HepG2 (cell line): Measurements from ENCODE around the gene TFEB. TPM values are rescaled to one million over a fixed set of nuclear protein-coding genes. Genes with fewer than 3 reads are reported as not detected.

Experiments
- HHEX ChIP-seq: IDR thresholded peaks from 2 replicates; pipeline ENCODE4 v1.6.1; 2016; ENCODE audit warnings: control low read depth
- HNF4G ChIP-seq, 2 experiments: sonication (generic) in 1 of 2; formaldehyde crosslinking in 1 of 2; IDR thresholded peaks; 2 replicates each; pipeline versions ENCODE4 v1.4.0 to v1.6.1; 2011 to 2020; ENCODE audit warnings: borderline replicate concordance in 2 of 2, low read depth in 2 of 2, mild to moderate bottlenecking in 2 of 2, low read length in 1 of 2, missing genetic modification reagents in 1 of 2, moderate library complexity in 1 of 2
- IRF2 ChIP-seq: IDR thresholded peaks from 2 replicates; pipeline ENCODE4 v1.6.1; 2018; ENCODE audit warnings: missing genetic modification reagents, missing compliant biosample characterization
- ISX ChIP-seq: sonication (generic); formaldehyde crosslinking; conservative IDR thresholded peaks from 2 replicates; pipeline ENCODE4 v1.5.0; 2020; ENCODE audit warnings: missing genetic modification reagents
- MAZ ChIP-seq, 2 experiments: sonication (generic) in 1 of 2; formaldehyde crosslinking in 1 of 2; IDR thresholded peaks; 2 replicates each; pipeline versions ENCODE4 v1.5.0 to v1.6.1; 2012 to 2020; ENCODE audit warnings: low read depth in 2 of 2, mild to moderate bottlenecking in 2 of 2, borderline replicate concordance in 1 of 2, improper control_type of control experiment in 1 of 2, low read length in 1 of 2, missing genetic modification reagents in 1 of 2, moderate library complexity in 1 of 2
- NKX3-1 ChIP-seq: sonication (generic); formaldehyde crosslinking; IDR thresholded peaks from 2 replicates; pipeline ENCODE4 v1.5.0; 2020; ENCODE audit warnings: missing genetic modification reagents
- PHF21A ChIP-seq: sonication (generic); formaldehyde crosslinking; IDR thresholded peaks from 2 replicates; pipeline ENCODE4 v1.5.0; 2020; ENCODE audit warnings: mild to moderate bottlenecking, missing genetic modification reagents
- SAP130 ChIP-seq: IDR thresholded peaks from 2 replicates; pipeline ENCODE4 v1.6.1; 2016; ENCODE audit warnings: low read depth
- SATB2 ChIP-seq: sonication (generic); formaldehyde crosslinking; IDR thresholded peaks from 2 replicates; pipeline ENCODE4 v1.5.0; 2020; ENCODE audit warnings: missing genetic modification reagents
- THAP9 ChIP-seq: sonication (generic); formaldehyde crosslinking; IDR thresholded peaks from 2 replicates; pipeline ENCODE4; 2020; ENCODE audit warnings: missing genetic modification reagents, mild to moderate bottlenecking, borderline replicate concordance
- ZBTB1 ChIP-seq: sonication (generic); formaldehyde crosslinking; IDR thresholded peaks from 2 replicates; pipeline ENCODE4 v1.4.0; 2020; ENCODE audit warnings: missing genetic modification reagents, borderline replicate concordance
- ZBTB20 ChIP-seq: sonication (generic); formaldehyde crosslinking; IDR thresholded peaks from 2 replicates; pipeline ENCODE4 v1.8.1; 2023; ENCODE audit warnings: missing genetic modification reagents, low read depth, mild to moderate bottlenecking, borderline replicate concordance
- ZBTB21 ChIP-seq: sonication (generic); formaldehyde crosslinking; IDR thresholded peaks from 2 replicates; pipeline ENCODE4 v1.4.0; 2020; ENCODE audit warnings: missing genetic modification reagents
- ZNF430 ChIP-seq: sonication (generic); formaldehyde crosslinking; IDR thresholded peaks from 2 replicates; pipeline ENCODE4 v1.9.0; 2021; ENCODE audit warnings: mild to moderate bottlenecking, missing genetic modification reagents
- ZNF562 ChIP-seq: sonication (generic); formaldehyde crosslinking; IDR thresholded peaks from 2 replicates; pipeline ENCODE4 v1.8.0; 2022; ENCODE audit warnings: missing genetic modification reagents, borderline replicate concordance
- ZNF607 ChIP-seq: sonication (generic); formaldehyde crosslinking; IDR thresholded peaks from 2 replicates; pipeline ENCODE4 v1.5.1; 2020; ENCODE audit warnings: missing genetic modification reagents, mild to moderate bottlenecking, borderline replicate concordance
- ZNF773 ChIP-seq: sonication (generic); formaldehyde crosslinking; IDR thresholded peaks from 2 replicates; pipeline ENCODE4 v1.4.0; 2020; ENCODE audit warnings: missing genetic modification reagents, borderline replicate concordance
- ZSCAN20 ChIP-seq: sonication (generic); formaldehyde crosslinking; IDR thresholded peaks from 2 replicates; pipeline ENCODE4 v1.4.0; 2020; ENCODE audit warnings: missing genetic modification reagents, mild to moderate bottlenecking, borderline replicate concordance
- polyA plus RNA-seq, 8 experiments: library from polyadenylated mRNA; depleted of rRNA in 3 of 8; stranded (reverse) in 7 of 8; unstranded in 1 of 8; fragments of >200 nt; fragmentation: Illumina TruSeq in 4 of 8; extraction: Trizol in 4 of 8; gene quantifications; 2 replicates each; pipeline versions ENCODE4 v1.2.1 to v1.2.3, GENCODE V29; 2011 to 2016; ENCODE audit warnings: low read depth in 4 of 8, missing spikeins in 1 of 8, mixed read lengths in 1 of 8; ENCODE audit not compliant: insufficient read depth in 1 of 8
- total RNA-seq, 5 experiments: library from RNA; depleted of rRNA; stranded (reverse); fragments of >200 nt; fragmentation: Illumina TruSeq; extraction: Trizol; gene quantifications; 2 replicates each; pipeline ENCODE4 v1.2.3, GENCODE V29; 2016; ENCODE audit warnings: low read depth in 1 of 5
- TF ChIP-seq, protein P1 (sequence below): fragments of 450-650 bp; IDR thresholded peaks from 2 replicates; pipeline ENCODE4 v1.6.1; 2017; ENCODE audit warnings: mild to moderate bottlenecking
- TF ChIP-seq, protein P2 (sequence below), 2 experiments: sonication (generic) in 1 of 2; formaldehyde crosslinking in 1 of 2; IDR thresholded peaks; 2 replicates each; pipeline versions ENCODE4 v1.5.1 to v1.6.1; 2011 to 2020; ENCODE audit warnings: borderline replicate concordance in 1 of 2, low read depth in 1 of 2, low read length in 1 of 2, mild to moderate bottlenecking in 1 of 2, missing genetic modification reagents in 1 of 2, moderate library complexity in 1 of 2

TFEB gene
- total and polyA plus RNA-seq, 2 of the 13 experiments (the other 11 are each of a cell fraction or from before 2014, with no cell fraction given), result 13.3 to 18.7 TPM

DNA sequence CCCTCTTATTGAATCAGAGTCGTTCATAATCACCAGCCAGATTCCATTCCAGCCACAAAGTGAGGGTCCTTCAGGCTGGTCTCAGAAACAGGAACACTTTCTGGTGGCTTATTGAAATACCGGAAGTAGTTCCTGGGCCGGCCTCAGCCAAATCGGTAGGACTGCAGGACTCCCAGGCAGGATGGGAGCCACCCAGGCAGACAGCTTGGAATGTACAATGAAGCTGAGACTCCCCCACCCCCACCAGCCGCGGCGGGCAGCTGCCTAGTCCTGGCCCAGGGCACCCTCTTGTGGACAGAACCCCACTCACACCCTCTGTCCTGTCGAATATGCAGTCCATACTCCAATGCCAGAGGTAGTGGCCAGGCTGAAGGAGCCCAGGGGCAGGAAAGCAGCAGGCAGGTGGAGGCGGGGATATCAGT, 53.3 kb downstream of the TFEB start (continued):
- no peak for TF ChIP-seq ISX (CRISPR knock-in tag)
- no peak for TF ChIP-seq ZBTB21 (CRISPR knock-in tag)
- no peak for TF ChIP-seq SATB2 (CRISPR knock-in tag)
- no peak for TF ChIP-seq ZNF562 (CRISPR knock-in tag)
- no peak for TF ChIP-seq ZNF607 (CRISPR knock-in tag)
- TF ChIP-seq ZSCAN20 (CRISPR knock-in tag), result no peak
- TF ChIP-seq THAP9 (CRISPR knock-in tag), result no peak
- TF ChIP-seq, protein P1, sequence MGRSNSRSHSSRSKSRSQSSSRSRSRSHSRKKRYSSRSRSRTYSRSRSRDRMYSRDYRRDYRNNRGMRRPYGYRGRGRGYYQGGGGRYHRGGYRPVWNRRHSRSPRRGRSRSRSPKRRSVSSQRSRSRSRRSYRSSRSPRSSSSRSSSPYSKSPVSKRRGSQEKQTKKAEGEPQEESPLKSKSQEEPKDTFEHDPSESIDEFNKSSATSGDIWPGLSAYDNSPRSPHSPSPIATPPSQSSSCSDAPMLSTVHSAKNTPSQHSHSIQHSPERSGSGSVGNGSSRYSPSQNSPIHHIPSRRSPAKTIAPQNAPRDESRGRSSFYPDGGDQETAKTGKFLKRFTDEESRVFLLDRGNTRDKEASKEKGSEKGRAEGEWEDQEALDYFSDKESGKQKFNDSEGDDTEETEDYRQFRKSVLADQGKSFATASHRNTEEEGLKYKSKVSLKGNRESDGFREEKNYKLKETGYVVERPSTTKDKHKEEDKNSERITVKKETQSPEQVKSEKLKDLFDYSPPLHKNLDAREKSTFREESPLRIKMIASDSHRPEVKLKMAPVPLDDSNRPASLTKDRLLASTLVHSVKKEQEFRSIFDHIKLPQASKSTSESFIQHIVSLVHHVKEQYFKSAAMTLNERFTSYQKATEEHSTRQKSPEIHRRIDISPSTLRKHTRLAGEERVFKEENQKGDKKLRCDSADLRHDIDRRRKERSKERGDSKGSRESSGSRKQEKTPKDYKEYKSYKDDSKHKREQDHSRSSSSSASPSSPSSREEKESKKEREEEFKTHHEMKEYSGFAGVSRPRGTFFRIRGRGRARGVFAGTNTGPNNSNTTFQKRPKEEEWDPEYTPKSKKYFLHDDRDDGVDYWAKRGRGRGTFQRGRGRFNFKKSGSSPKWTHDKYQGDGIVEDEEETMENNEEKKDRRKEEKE, result no peak
- TF ChIP-seq, protein P2, sequence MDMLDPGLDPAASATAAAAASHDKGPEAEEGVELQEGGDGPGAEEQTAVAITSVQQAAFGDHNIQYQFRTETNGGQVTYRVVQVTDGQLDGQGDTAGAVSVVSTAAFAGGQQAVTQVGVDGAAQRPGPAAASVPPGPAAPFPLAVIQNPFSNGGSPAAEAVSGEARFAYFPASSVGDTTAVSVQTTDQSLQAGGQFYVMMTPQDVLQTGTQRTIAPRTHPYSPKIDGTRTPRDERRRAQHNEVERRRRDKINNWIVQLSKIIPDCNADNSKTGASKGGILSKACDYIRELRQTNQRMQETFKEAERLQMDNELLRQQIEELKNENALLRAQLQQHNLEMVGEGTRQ (IDR thresholded peaks at IDR 0.05; ENCODE audit: low read depth, low read length), result no peak
- TF ChIP-seq, protein P2 (CRISPR knock-in tag; IDR thresholded peaks at IDR 0.05; ENCODE audit: borderline replicate concordance), result no peak
- no peak for TF ChIP-seq NKX3-1 (CRISPR knock-in tag)
- no peak for TF ChIP-seq ZBTB1 (CRISPR knock-in tag)
- no peak for TF ChIP-seq HHEX (CRISPR knock-in tag)
- peak; percentile 70; the same call in 1 of the 2 replicates for TF ChIP-seq MAZ (IDR thresholded peaks at IDR 0.05; ENCODE audit: borderline replicate concordance, low read depth, low read length)
- peak; percentile 61; the same call in 1 of the 2 replicates for TF ChIP-seq MAZ (CRISPR knock-in tag; IDR thresholded peaks at IDR 0.05; ENCODE audit: low read depth)
- peak; percentile 25; the same call in 1 of the 2 replicates for TF ChIP-seq HNF4G (IDR thresholded peaks at IDR 0.05; ENCODE audit: borderline replicate concordance, low read depth, low read length)
- TF ChIP-seq HNF4G (CRISPR knock-in tag; IDR thresholded peaks at IDR 0.05; ENCODE audit: borderline replicate concordance, low read depth), result no peak
- TF ChIP-seq ZNF430 (CRISPR knock-in tag), result no peak
- no peak for TF ChIP-seq ZNF773 (CRISPR knock-in tag)
- TF ChIP-seq IRF2, result peak; percentile 79; the same call in 1 of the 2 replicates
- TF ChIP-seq SAP130 (CRISPR knock-in tag), result peak; percentile 23
- peak; percentile 11; the same call in 1 of the 2 replicates for TF ChIP-seq PHF21A (CRISPR knock-in tag)
- TF ChIP-seq ZBTB20 (CRISPR knock-in tag), result peak; percentile 63; the same call in 1 of the 2 replicates
